Caco-2 (cell line): ENCODE results near the gene NEURL4. TPM values are rescaled to one million over a fixed set of nuclear protein-coding genes. Genes with fewer than 3 reads are reported as not detected.

Source experiments
- BruUV-seq: library from RNA; stranded (reverse); fragments of 400-500 nt; replicated peaks from 2 replicates; lab custom pipeline; 2021; lab: Mats Ljungman, UMichigan
- CTCF ChIA-PET: fragments of 300-600 bp; sonication (Branson Sonifier 250); formaldehyde crosslinking; loops from one replicate; lab custom pipeline; 2022; ENCODE audit warnings: antibody characterized with exemption; lab: Charles Lee
- POLR2A ChIA-PET: fragments of 300-600 bp; sonication (Branson Sonifier 250); formaldehyde crosslinking; loops from one replicate; lab custom pipeline; 2022; ENCODE audit warnings: antibody characterized with exemption; lab: Charles Lee
- DNase-seq, 2 experiments: peaks; one replicate each; pipeline versions ENCODE4 v3.0.0 to v3.0.0-alpha.2; 2020 to 2022
- H3K27me3 ChIP-seq: replicated peaks from 2 replicates; pipeline ENCODE4 v1.6.0; 2011; ENCODE audit warnings: low read length; ENCODE audit not compliant: control insufficient read depth, insufficient read depth
- H3K36me3 ChIP-seq: 2 replicates; pipeline ENCODE4 v1.5.1; 2011; ENCODE audit warnings: low read length; ENCODE audit not compliant: control insufficient read depth, insufficient read depth
- H3K4me1 ChIP-seq: fragments of 250-450 bp; sonication (Bioruptor Pico); 2 replicates; pipeline ENCODE4 v1.5.1; 2020; ENCODE audit warnings: mild to moderate bottlenecking
- H3K4me3 ChIP-seq: 2 replicates; pipeline ENCODE4 v1.5.1; 2011; ENCODE audit warnings: low read depth, mild to moderate bottlenecking, control low read depth, low read length
- H3K9me3 ChIP-seq: fragments of 250-450 bp; sonication (Bioruptor Pico); 2 replicates; pipeline ENCODE4 v1.5.1; 2020; ENCODE audit warnings: mild to moderate bottlenecking, moderate library complexity
- H3K27ac Mint-ChIP-seq: one replicate; pipeline ENCODE4 v1.8.0; 2022; ENCODE audit warnings: mixed read lengths; ENCODE audit not compliant: unreplicated experiment
- H3K27me3 Mint-ChIP-seq: one replicate; pipeline ENCODE4 v1.8.0; 2022; ENCODE audit warnings: mixed read lengths; ENCODE audit not compliant: insufficient read depth, unreplicated experiment
- H3K36me3 Mint-ChIP-seq: one replicate; pipeline ENCODE4 v1.8.0; 2022; ENCODE audit warnings: mild to moderate bottlenecking, mixed read lengths; ENCODE audit not compliant: insufficient read depth, unreplicated experiment
- H3K4me1 Mint-ChIP-seq: one replicate; pipeline ENCODE4 v1.8.0; 2022; ENCODE audit warnings: low read depth, mixed read lengths; ENCODE audit not compliant: unreplicated experiment
- H3K4me3 Mint-ChIP-seq: one replicate; pipeline ENCODE4 v1.8.0; 2022; ENCODE audit warnings: mild to moderate bottlenecking, moderate library complexity, mixed read lengths; ENCODE audit not compliant: unreplicated experiment
- H3K9me3 Mint-ChIP-seq: one replicate; pipeline ENCODE4 v1.8.0; 2022; ENCODE audit warnings: mixed read lengths; ENCODE audit not compliant: unreplicated experiment
- CTCF ChIP-seq, 2 experiments: fragments of 200-600 bp in 1 of 2; IDR thresholded peaks; 1 replicate in 1 of 2; 2 replicates in 1 of 2; pipeline versions ENCODE4 v1.5.1 to v1.8.0; 2011 to 2022; ENCODE audit warnings: antibody characterized with exemption in 1 of 2, control low read depth in 1 of 2, inconsistent platforms in 1 of 2, low read depth in 1 of 2, low read length in 1 of 2, mild to moderate bottlenecking in 1 of 2, moderate library complexity in 1 of 2; ENCODE audit not compliant: insufficient read depth in 1 of 2, severe bottlenecking in 1 of 2, unreplicated experiment in 1 of 2
- intact Hi-C: fragments of 100-400 bp; cut with micrococcal nuclease; formaldehyde crosslinking; loops from one replicate; pipeline ENCODE4 v1.10.0; 2022; ENCODE audit not compliant: unreplicated experiment
- total RNA-seq: library from RNA; stranded (reverse); gene quantifications from 2 replicates; pipeline ENCODE4 v1.2.3, GENCODE V29; 2022

NEURL4 gene
- total RNA-seq, 1 experiment from 2014 or later: 31.1 TPM

DNA sequence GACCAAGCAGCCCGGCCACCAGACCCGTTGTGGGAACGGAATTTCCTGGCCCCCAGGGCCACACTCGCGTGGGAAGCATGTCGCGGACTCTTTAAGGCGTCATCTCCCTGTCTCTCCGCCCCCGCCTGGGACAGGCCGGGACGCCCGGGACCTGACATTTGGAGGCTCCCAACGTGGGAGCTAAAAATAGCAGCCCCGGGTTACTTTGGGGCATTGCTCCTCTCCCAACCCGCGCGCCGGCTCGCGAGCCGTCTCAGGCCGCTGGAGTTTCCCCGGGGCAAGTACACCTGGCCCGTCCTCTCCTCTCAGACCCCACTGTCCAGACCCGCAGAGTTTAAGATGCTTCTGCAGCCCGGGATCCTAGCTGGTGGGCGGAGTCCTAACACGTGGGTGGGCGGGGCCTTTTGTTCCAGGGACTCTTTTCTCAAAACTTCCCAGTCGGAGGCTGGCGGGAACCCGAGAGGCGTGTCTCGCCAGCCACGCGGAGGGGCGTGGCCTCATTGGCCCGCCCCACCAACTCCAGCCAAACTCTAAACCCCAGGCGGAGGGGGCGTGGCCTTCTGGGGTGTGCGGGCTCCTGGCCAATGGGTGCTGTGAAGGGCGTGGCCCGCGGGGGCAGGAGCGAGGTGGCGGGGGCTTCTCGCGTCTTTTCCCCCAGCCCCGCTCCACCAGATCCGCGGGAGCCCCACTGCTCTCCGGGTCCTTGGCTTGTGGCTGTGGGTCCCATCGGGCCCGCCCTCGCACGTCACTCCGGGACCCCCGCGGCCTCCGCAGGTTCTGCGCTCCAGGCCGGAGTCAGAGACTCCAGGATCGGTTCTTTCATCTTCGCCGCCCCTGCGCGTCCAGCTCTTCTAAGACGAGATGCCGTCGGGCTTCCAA is 47.8 kb downstream of the NEURL4 start, which contains the start of gene SLC2A4:
TSS of gene SLC2A4 (plus strand) at position 645 of the 879 bp plus-strand sequence. CDS start at position 862, 217 bp downstream.
- H3K9me3 ChIP-seq: no peaks in the 10 kb centered on the region
- H3K4me3 ChIP-seq: peak within 1 kb of the TSS; percentile 54
- POLR2A ChIA-PET: interaction anchor here (0.6 to 1.5 kb wide), 5 partner anchors 10 to 279 kb away, joined by 3 to 5 read pairs (median 3); partner anchors contain the start of gene TMEM256
- Mint-ChIP-seq H3K4me1 (peaks cover 8% of the 10 kb centered on the region), H3K36me3 (peaks cover 5% of the 10 kb centered on the region), H3K4me3 (peak within 1 kb of the TSS; percentile 85), H3K27me3 (no peaks in the 10 kb centered on the region), H3K27ac (peak within 1 kb of the TSS; percentile 85), H3K9me3 (no peaks in the 10 kb centered on the region)
- TF ChIP-seq CTCF (IDR thresholded peaks at IDR 0.05; ENCODE audit: insufficient read depth in 1 of 2, low read depth in 1 of 2, low read length in 1 of 2, severe bottlenecking in 1 of 2, unreplicated experiment in 1 of 2): no peak
- H3K27me3 ChIP-seq: no peaks in the 10 kb centered on the region
- H3K4me1 ChIP-seq: peaks cover 3% of the 10 kb centered on the region; the same call in 1 of the 2 replicates
- H3K36me3 ChIP-seq: no peaks in the 10 kb centered on the region
- no TSS peak for BruUV-seq
- CTCF ChIA-PET: interaction anchor here (0.6 to 1.8 kb wide), 9 partner anchors 11 to 603 kb away, joined by 3 to 20 read pairs (median 6); partner anchors contain the start of gene ATP1B2
- DNase-seq: peak; percentile 91 to 92
- intact Hi-C loops: loop anchor here (1.0 kb wide), 1 partner anchor 13 kb away; the partner anchor contains the start of gene YBX2

DNA sequence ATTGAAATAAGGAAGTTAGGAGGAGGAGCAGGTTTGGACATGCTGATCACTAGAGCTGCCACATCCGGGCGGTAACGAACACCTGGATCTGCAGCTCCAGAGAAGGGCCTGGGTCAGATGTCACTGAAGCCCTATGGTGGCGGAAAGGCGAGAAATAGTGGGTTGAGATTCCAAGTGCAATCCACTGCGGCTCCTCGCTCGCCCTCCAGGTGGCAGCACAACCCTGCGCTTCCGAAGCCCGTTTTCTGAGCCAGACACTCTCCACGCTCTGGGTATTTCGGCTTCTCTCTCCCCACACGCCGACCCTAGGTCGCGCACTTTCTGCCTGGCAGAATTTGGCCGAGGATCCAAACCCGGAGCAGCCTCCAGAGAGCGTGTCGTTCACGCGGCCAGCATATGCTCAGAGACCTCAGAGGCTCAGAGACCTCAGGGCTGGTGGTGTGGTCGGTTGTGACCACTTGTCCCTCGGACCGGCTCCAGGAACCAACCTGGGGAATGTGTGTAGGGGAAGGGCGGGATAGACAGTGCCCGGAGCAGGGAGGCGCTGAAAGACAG is 48.5 kb downstream of the NEURL4 start:
- intact Hi-C loops: loop anchor here (1.0 kb wide), 2 partner anchors 14 to 65 kb away; partner anchors contain the start of gene YBX2
- peaks cover 5% of the 10 kb centered on the region for H3K36me3 Mint-ChIP-seq
- H3K27ac Mint-ChIP-seq: peak overlapping the region; percentile 85
- peaks cover 3% of the 10 kb centered on the region; the same call in 1 of the 2 replicates for H3K4me1 ChIP-seq
- peaks cover 8% of the 10 kb centered on the region for H3K4me1 Mint-ChIP-seq
- peak; percentile 67 to 81 for DNase-seq
- CTCF ChIA-PET: interaction anchor here (0.7 to 1.8 kb wide), 5 partner anchors 11 to 370 kb away, joined by 3 to 20 read pairs (median 6); partner anchors contain the start of gene ATP1B2
- peak overlapping the region; percentile 38 for H3K4me3 ChIP-seq
- no peaks in the 10 kb centered on the region for H3K27me3 Mint-ChIP-seq
- peak overlapping the region; percentile 85 for H3K4me3 Mint-ChIP-seq
- no peaks in the 10 kb centered on the region for H3K36me3 ChIP-seq
- H3K9me3 ChIP-seq: no peaks in the 10 kb centered on the region
- H3K9me3 Mint-ChIP-seq: no peaks in the 10 kb centered on the region
- no peaks in the 10 kb centered on the region for H3K27me3 ChIP-seq
- TF ChIP-seq CTCF (IDR thresholded peaks at IDR 0.05; ENCODE audit: insufficient read depth in 1 of 2, low read depth in 1 of 2, low read length in 1 of 2, severe bottlenecking in 1 of 2, unreplicated experiment in 1 of 2): peak; percentile 59 to 68
- BruUV-seq: no TSS peak
- POLR2A ChIA-PET: interaction anchor here (0.8 to 1.5 kb wide), 3 partner anchors 11 to 124 kb away, joined by 3 to 5 read pairs (median 3); partner anchors contain the start of gene TMEM256

GRCh38 chr17:7279448-7279847 is 49.7 kb downstream of the NEURL4 start:
- no peaks in the 10 kb centered on the region for H3K27me3 ChIP-seq
- H3K36me3 ChIP-seq: no peaks in the 10 kb centered on the region
- Mint-ChIP-seq H3K4me3 (no peak overlapping the region), H3K36me3 (peaks cover 5% of the 10 kb centered on the region), H3K4me1 (peaks cover 8% of the 10 kb centered on the region), H3K9me3 (no peaks in the 10 kb centered on the region), H3K27me3 (no peaks in the 10 kb centered on the region), H3K27ac (no peak overlapping the region)
- CTCF ChIA-PET: no interaction called here
- H3K4me3 ChIP-seq: no peak overlapping the region
- no TSS peak for BruUV-seq
- intact Hi-C loops: no loop called here
- no peak for DNase-seq
- POLR2A ChIA-PET: no interaction called here
- H3K9me3 ChIP-seq: no peaks in the 10 kb centered on the region
- no peak for TF ChIP-seq CTCF (IDR thresholded peaks at IDR 0.05; ENCODE audit: insufficient read depth in 1 of 2, low read depth in 1 of 2, low read length in 1 of 2, severe bottlenecking in 1 of 2, unreplicated experiment in 1 of 2)
- H3K4me1 ChIP-seq: peaks cover 3% of the 10 kb centered on the region; the same call in 1 of the 2 replicates
